ENCODE data around the gene WNT16.

Gene WNT16

DNA sequence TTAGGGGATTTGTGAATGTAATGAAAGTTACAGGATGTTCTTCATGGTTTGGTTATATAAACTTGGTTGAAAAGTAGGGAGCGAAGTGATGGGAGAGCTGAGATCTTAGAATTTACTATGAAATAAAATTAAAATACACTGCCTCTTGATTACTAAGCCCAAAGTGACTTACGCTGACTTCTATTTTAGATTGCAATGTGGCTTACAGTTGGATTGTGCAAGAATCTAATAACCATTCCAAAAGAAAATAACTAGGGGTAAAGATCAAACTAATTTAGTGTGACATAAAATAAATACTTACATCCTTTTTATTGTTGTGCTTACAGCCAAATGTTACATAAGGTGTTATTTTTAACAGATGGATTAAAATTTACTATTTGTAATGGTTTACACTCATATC lies 15.3 kb downstream of the WNT16 start:
- no peak for DNase-seq

- no peak for DNase-seq
These were observed 15.7 kb downstream of the WNT16 start for GRCh38 chr7:121344497-121344896.

DNA sequence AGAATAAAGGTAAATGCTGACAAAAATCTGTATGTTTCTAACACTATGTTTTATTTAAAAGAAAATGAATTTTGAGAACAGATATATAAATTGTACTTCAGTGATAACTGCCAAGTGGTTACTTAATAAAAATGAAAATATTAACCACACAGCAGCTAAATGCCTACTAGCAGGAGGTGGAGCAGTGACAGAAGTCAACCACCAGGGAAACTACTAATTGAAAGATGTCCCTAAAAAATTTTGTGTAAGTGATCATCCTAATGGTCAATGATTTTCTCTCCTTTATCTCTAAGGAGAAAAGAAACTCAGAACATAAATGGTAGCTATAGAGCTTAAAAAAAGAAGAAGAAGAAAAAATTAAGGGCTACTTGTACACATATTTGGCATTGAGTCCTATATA lies 22.9 kb downstream of the WNT16 start:
- DNase-seq = no peak

- no peak for DNase-seq
These were observed 23.5 kb downstream of the WNT16 start for GRCh38 chr7:121352323-121352722.

DNA sequence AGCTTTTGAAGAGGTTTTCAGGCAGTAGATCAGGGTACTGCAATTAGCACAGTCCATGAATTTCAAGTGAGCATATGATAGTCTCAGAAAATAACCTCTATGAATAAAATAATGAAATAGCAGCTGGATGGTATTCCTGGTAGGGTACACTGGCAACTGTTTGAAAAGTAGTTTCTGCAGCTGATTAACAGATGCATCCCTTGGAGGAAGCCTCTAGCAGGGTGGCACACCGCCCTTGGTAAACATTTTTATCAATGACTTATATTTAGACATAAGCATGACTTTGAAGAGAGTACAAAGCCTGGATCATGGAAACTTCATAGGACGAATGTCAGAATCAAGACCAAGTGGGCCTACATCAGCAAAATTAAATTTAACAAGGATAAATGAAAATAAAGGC lies 26.8 kb downstream of the WNT16 start:
- DNase-seq = no peak

- DNase-seq = no peak
These were observed 31.8 kb downstream of the WNT16 start for GRCh38 chr7:121360564-121360963.

DNA sequence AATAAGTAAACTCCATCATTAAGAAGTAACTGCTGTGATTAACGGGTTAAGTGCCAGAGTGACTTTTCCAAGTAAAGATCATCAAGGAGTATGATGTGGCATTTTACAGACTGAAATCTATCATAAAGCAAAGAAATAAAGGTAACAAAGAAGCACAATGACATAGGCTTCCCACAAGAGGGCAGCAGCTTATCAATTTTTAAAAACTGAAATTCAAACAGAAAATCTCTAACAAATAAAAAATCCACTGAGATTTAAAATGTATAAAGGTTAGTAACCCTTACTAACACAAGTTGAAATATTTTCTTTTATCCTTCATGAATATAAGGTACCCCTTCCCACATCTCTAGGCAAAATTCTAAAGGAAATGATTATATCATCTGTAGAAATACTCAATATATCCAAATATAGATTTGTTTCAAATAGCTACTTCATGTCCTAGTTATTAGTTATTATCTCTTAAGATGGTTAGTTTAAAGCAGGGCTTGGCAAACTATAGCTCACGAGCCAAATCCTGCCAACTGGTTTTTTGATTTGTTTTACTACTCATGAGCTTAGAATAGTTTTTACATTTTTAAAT lies 38.1 kb downstream of the WNT16 start:
- peak; percentile 40 for DNase-seq

DNA sequence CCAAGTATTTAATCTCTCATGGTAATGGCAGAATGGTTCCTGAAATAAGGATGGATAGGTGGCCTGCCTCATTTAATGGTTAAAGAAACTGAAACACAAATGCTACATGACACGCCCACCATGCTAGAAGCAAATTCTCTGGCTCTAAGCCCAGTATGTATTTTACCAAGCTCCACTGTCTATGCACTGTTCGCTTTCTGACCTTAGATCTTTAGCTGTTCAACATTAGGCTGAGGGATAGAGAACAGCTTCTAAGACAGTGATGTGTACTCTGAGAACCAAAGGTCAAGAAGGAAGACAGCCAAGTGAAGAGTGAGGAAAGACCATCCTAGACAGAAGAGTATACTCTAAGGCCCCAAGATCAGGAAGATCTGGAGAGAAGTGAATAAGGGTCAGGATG lies 40.7 kb downstream of the WNT16 start:
- DNase-seq = peak; percentile 63

DNA sequence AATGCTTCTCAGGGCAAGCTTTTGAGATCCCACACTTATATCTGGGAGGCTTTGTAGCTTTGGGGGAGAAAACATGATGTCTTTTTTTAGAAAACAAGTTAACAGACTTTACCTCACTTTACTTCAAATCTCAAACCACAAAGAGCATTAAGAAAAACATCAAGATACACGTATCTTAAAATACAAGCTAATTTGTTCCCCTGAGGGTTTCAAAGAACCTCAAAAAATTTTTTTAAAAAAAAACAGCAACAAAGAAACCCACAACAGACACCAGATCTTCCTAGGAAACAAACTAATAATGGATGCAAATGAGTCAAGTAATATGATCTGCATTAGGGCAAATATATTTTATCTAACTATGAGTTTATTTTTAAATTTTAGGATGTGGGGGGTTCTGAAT lies 42.6 kb downstream of the WNT16 start:
- no peak for DNase-seq

GRCh38 chr7:121371883-121372282 lies 43.1 kb downstream of the WNT16 start:
- no peak for DNase-seq

- DNase-seq = peak; percentile 19
These were observed 43.7 kb downstream of the WNT16 start for GRCh38 chr7:121372376-121373010.

- no peak for DNase-seq
These were observed 44.4 kb downstream of the WNT16 start for GRCh38 chr7:121373177-121373576.

DNA sequence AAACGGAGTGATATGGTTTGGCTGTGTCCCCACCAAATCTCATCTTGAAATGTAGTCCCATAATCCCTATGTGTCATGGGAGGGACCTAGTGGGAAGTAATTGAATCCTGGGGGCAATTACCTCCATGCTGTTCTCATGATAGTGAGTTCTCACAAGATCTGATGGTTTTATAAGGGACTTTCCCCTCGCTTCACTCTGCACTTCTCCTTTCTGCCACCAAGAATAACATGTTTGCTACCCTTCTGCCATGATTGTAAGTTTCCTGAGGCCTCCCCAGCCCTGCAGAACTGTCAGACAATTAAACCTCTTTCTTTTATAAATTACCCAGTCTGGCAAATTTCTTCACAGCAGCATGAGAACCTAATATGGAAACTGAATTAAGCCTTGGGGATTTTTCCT lies 48.2 kb downstream of the WNT16 start:
- DNase-seq = no peak

DNA sequence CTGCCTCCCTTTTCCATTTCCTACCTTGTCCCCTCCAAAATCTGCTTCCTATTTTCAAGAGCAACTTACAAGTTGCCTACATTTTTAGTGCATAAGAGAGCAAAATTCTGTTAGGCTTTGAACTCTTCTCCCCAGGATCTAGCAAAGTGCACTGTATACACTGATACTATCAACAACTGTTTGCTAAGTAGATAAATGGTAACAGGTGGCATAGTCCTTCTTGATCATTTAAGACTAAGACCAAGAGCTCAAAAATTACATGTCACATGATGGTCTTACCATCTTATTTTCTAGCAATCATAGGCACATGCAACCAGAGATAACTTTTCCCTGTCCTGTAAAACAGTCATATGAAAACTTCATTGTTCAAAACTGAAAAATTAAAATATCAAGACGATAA lies 51.1 kb downstream of the WNT16 start:
- no peak for DNase-seq

- no peak for DNase-seq
These were observed 53.7 kb downstream of the WNT16 start for GRCh38 chr7:121382473-121382872.

GRCh38 chr7:121383235-121383910 lies 54.6 kb downstream of the WNT16 start:
- no peak for DNase-seq

GRCh38 chr7:121384265-121384664 lies 55.5 kb downstream of the WNT16 start:
- no peak for DNase-seq

DNA sequence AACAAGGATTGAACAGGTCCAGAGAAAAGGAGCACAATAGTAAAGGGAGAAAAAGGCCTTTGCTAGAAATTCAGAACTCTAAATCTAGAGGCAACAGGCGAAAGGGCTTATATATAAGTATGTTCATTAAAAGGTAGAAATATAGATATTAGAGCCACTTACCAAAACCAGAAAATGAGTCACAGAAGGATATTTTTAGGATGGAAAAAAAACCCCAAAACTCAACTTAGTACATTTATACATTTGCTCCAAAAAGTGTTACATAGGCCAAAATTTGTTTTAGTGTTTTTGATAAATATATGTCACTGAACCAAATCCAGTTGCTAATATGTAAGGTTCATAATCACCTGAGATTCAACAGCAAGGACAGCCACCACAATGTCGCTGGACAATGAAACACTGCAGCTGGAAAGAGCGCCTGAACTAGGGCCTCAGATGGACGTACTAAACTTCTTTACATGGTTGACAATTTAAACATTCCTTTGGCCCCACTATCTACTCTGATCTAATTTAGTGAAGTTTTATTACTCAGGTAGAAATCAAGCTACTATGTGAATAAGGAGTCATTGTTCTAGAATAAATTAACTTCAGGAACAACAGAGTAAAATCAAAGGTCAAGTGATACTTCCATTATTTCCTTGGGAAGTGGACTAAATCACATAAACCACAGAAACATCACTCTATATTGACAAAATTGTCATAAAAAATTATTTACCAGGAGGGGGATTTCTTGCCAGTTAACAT lies 56.4 kb downstream of the WNT16 start:
- DNase-seq = no peak

DNA sequence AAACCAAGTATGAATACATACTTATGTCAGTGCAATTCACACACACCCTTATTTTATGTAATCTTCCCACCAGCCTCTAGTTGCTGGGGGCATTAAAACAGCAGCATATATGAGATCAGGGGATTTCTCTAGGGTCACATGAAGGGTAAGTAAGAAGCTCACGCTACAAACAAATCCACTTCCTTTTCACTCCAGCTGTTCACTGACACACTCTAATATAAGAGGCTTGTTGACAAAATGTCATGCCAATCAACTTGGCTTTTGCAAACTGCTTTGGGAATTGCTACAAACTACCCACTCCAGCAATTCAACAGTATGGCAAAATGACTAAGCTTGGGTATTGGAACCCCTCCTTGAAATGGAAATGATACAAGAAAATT lies 57.0 kb downstream of the WNT16 start:
- no peak for DNase-seq

DNA sequence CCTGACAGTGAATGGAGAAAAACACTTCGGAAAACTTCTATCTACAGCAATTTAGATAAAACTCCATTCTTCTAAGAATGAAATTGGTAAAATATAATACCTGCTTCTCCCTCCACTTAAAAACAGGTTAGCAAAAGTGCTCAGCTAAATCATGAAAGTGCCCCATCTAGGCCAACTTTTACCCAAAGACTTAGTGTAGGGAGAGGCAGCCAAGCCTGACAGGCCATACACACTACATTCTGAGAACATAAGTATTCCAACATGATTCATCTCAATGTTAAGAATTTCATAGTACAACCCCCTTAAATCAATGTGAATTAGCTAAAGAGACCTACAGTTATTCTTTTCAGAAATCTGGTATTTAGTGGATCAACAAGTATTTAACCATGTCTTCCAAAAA lies 60.1 kb downstream of the WNT16 start:
- DNase-seq = no peak

- DNase-seq = no peak
These were observed 61.3 kb downstream of the WNT16 start for GRCh38 chr7:121390109-121390508.

DNA sequence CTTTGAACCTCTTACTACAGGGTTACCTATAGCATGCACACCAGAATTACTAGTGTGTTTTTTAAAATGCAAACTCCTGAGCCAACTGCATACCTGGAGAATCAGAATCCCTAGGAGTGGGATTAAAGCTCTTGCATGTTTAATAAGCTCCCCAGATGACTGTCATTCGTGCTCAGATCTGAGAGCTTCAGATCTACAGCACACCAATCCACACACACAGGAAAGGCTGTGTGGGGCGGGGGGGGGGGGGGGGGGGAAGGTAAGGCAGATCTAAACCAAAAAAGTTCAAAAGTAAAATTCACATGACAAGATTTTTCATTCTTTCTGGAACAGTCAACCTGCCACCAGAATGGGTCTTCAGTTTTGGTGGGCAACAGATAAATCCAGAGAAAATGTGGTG lies 61.8 kb downstream of the WNT16 start:
- no peak for DNase-seq

All from fibroblast of skin of scalp (primary cell).